ENCODE data around the gene RNF144A. TPM values are rescaled to one million over a fixed set of nuclear protein-coding genes. Genes with fewer than 3 reads are reported as not detected.

Gene RNF144A
- total RNA-seq, 1 experiment from 2014 or later: 13.6 TPM

GRCh38 chr2:6978991-6979390 is 61.8 kb downstream of the RNF144A start:
- Histone ChIP-seq H3K9me3 (ENCODE audit: low read depth, low read length, poor library complexity, severe bottlenecking) (no peaks in the 10 kb centered on the region), H3K36me3 (ENCODE audit: insufficient read depth, low read length, poor library complexity, severe bottlenecking) (no peaks in the 10 kb centered on the region), H3K27ac (ENCODE audit: low read depth, low read length, poor library complexity, severe bottlenecking) (no peak overlapping the region), H3K4me3 (ENCODE audit: low read depth, low read length, poor library complexity, severe bottlenecking) (no peak overlapping the region), H3K27me3 (replicated peaks; ENCODE audit: insufficient read depth, low read depth, low read length, poor library complexity) (no peaks in the 10 kb centered on the region), H3K4me1 (ENCODE audit: insufficient read depth, low read length, poor library complexity, severe bottlenecking) (no peaks in the 10 kb centered on the region)
- ChIA-PET POLR2A (ENCODE audit: low non-redundant PET) (no interaction called here), CTCF (no interaction called here)
- TF ChIP-seq CTCF (conservative IDR thresholded peaks at IDR 0.05; ENCODE audit: low read depth, low read length): no peak
- no peak for TF ChIP-seq EZH2 (IDR thresholded peaks at IDR 0.05; ENCODE audit: borderline replicate concordance, low read depth, low read length, poor library complexity, severe bottlenecking)
- no peak for DNase-seq (ENCODE audit: low spot score)
- no TSS peak for BruUV-seq (replicated peaks)
- intact Hi-C loops (cut with micrococcal nuclease; ENCODE audit: unreplicated experiment): no loop called here

- no peak overlapping the region for H3K4me3 ChIP-seq (ENCODE audit: low read depth, low read length, poor library complexity, severe bottlenecking)
- no peak for TF ChIP-seq CTCF (conservative IDR thresholded peaks at IDR 0.05; ENCODE audit: low read depth, low read length)
- no peak for TF ChIP-seq EZH2 (IDR thresholded peaks at IDR 0.05; ENCODE audit: borderline replicate concordance, low read depth, low read length, poor library complexity, severe bottlenecking)
- intact Hi-C loops (cut with micrococcal nuclease; ENCODE audit: unreplicated experiment): no loop called here
- H3K27me3 ChIP-seq (replicated peaks; ENCODE audit: insufficient read depth, low read depth, low read length, poor library complexity): no peaks in the 10 kb centered on the region
- DNase-seq (ENCODE audit: low spot score): no peak
- no peaks in the 10 kb centered on the region for H3K9me3 ChIP-seq (ENCODE audit: low read depth, low read length, poor library complexity, severe bottlenecking)
- H3K4me1 ChIP-seq (ENCODE audit: insufficient read depth, low read length, poor library complexity, severe bottlenecking): no peaks in the 10 kb centered on the region
- ChIA-PET POLR2A (ENCODE audit: low non-redundant PET) (no interaction called here), CTCF (no interaction called here)
- no TSS peak for BruUV-seq (replicated peaks)
- no peak overlapping the region for H3K27ac ChIP-seq (ENCODE audit: low read depth, low read length, poor library complexity, severe bottlenecking)
- no peaks in the 10 kb centered on the region for H3K36me3 ChIP-seq (ENCODE audit: insufficient read depth, low read length, poor library complexity, severe bottlenecking)
Measured at GRCh38 chr2:6982449-6982848, 65.2 kb downstream of the RNF144A start.

GRCh38 chr2:6982934-6983589 is 65.8 kb downstream of the RNF144A start:
- POLR2A ChIA-PET (ENCODE audit: low non-redundant PET): no interaction called here
- H3K4me3 ChIP-seq (ENCODE audit: low read depth, low read length, poor library complexity, severe bottlenecking): no peak overlapping the region
- H3K27me3 ChIP-seq (replicated peaks; ENCODE audit: insufficient read depth, low read depth, low read length, poor library complexity): no peaks in the 10 kb centered on the region
- no TSS peak for BruUV-seq (replicated peaks)
- no peaks in the 10 kb centered on the region for H3K36me3 ChIP-seq (ENCODE audit: insufficient read depth, low read length, poor library complexity, severe bottlenecking)
- CTCF ChIA-PET: no interaction called here
- intact Hi-C loops (cut with micrococcal nuclease; ENCODE audit: unreplicated experiment): no loop called here
- no peak for DNase-seq (ENCODE audit: low spot score)
- H3K27ac ChIP-seq (ENCODE audit: low read depth, low read length, poor library complexity, severe bottlenecking): no peak overlapping the region
- H3K9me3 ChIP-seq (ENCODE audit: low read depth, low read length, poor library complexity, severe bottlenecking): no peaks in the 10 kb centered on the region
- no peaks in the 10 kb centered on the region for H3K4me1 ChIP-seq (ENCODE audit: insufficient read depth, low read length, poor library complexity, severe bottlenecking)
- TF ChIP-seq CTCF (conservative IDR thresholded peaks at IDR 0.05; ENCODE audit: low read depth, low read length) (no peak), EZH2 (IDR thresholded peaks at IDR 0.05; ENCODE audit: borderline replicate concordance, low read depth, low read length, poor library complexity, severe bottlenecking) (no peak)

All from A673 (cell line).